Panc1 (cell line): ENCODE measurements around the gene FBXW4. TPM values are rescaled to one million over a fixed set of nuclear protein-coding genes. Genes with fewer than 3 reads are reported as not detected.

Source experiments
- ATAC-seq: fragments of 200-7000 bp; cut with Tn5 transposase; 2 replicates; pipeline ENCODE4 v1.9.1; 2020; ENCODE audit warnings: mild to moderate bottlenecking, moderate library complexity
- BruUV-seq: library from RNA; stranded (reverse); fragments of 400-500 nt; replicated peaks from 2 replicates; lab custom pipeline; 2021; lab: Mats Ljungman, UMichigan
- CTCF ChIA-PET: fragments of 300-600 bp; sonication (Branson Sonifier 250); formaldehyde crosslinking; loops from one replicate; lab custom pipeline; 2022; ENCODE audit warnings: antibody characterized with exemption; lab: Charles Lee
- POLR2A ChIA-PET: fragments of 300-600 bp; sonication (Branson Sonifier 250); formaldehyde crosslinking; loops from one replicate; lab custom pipeline; 2022; ENCODE audit warnings: antibody characterized with exemption; lab: Charles Lee
- DNase-seq: peaks from one replicate; pipeline ENCODE4 v3.0.0-alpha.2; 2010; ENCODE audit warnings: low read depth, low spot score
- H3K27ac ChIP-seq: 2 replicates; pipeline ENCODE4 v1.5.1; 2011; ENCODE audit warnings: mild to moderate bottlenecking, low read length, inconsistent platforms
- H3K27me3 ChIP-seq: fragments of 200-500 bp; sonication (Bioruptor generic); 2 replicates; pipeline ENCODE4 v1.6.0; 2014; ENCODE audit warnings: low read length, inconsistent platforms; ENCODE audit not compliant: control insufficient read depth, insufficient read depth
- H3K36me3 ChIP-seq: fragments of 200-500 bp; sonication (Bioruptor generic); 2 replicates; pipeline ENCODE4 v1.5.1; 2014; ENCODE audit warnings: inconsistent platforms, mild to moderate bottlenecking, low read length, moderate library complexity; ENCODE audit not compliant: control insufficient read depth, insufficient read depth
- H3K4me1 ChIP-seq: 2 replicates; pipeline ENCODE4 v1.5.1; 2011; ENCODE audit warnings: inconsistent platforms, mild to moderate bottlenecking, low read length, moderate library complexity; ENCODE audit not compliant: control insufficient read depth, insufficient read depth
- H3K4me3 ChIP-seq, 2 experiments: 2 replicates each; pipeline ENCODE4 v1.5.1; 2011 to 2012; ENCODE audit warnings: low read depth in 2 of 2, low read length in 2 of 2, mild to moderate bottlenecking in 2 of 2, inconsistent platforms in 1 of 2, moderate library complexity in 1 of 2
- H3K9me3 ChIP-seq: fragments of 200-500 bp; sonication (Bioruptor generic); 2 replicates; pipeline ENCODE4 v1.5.1; 2014; ENCODE audit warnings: low read depth, mild to moderate bottlenecking, inconsistent platforms, low read length, moderate library complexity; ENCODE audit not compliant: control insufficient read depth, insufficient read depth
- POLR2AphosphoS5 ChIP-seq: IDR thresholded peaks from 2 replicates; pipeline ENCODE4 v1.6.1; 2012; ENCODE audit warnings: mild to moderate bottlenecking, low read depth, low read length, moderate library complexity
- SIN3A ChIP-seq: IDR thresholded peaks from 2 replicates; pipeline ENCODE4 v1.6.1; 2012; ENCODE audit warnings: low read depth, mild to moderate bottlenecking, low read length, moderate library complexity, borderline replicate concordance; ENCODE audit not compliant: insufficient read depth
- TCF7L2 ChIP-seq: IDR thresholded peaks from 2 replicates; pipeline ENCODE4 v1.6.1; 2011; ENCODE audit warnings: mild to moderate bottlenecking, low read depth, low read length, inconsistent platforms
- in situ Hi-C: cut with HindIII; loops from 2 replicates; pipeline ENCODE4 v1.10.0; 2016; ENCODE audit warnings: low sequenced_read_pairs, low pct_unique_long_range_greater_than_20kb
- intact Hi-C: fragments of 100-400 bp; cut with micrococcal nuclease; formaldehyde crosslinking; loops from one replicate; pipeline ENCODE4 v1.10.0; 2022; ENCODE audit not compliant: unreplicated experiment
- total RNA-seq: library from RNA; stranded (reverse); gene quantifications from one replicate; pipeline ENCODE4 v1.2.1, GENCODE V29; 2021; ENCODE audit not compliant: unreplicated experiment
- TF ChIP-seq, protein P1 (sequence below), 2 experiments: IDR thresholded peaks; 2 replicates each; pipeline ENCODE4 v1.6.1; 2011 to 2012; ENCODE audit warnings: low read depth in 2 of 2, control low read depth in 1 of 2, low read length in 1 of 2, mild to moderate bottlenecking in 1 of 2, moderate library complexity in 1 of 2; ENCODE audit not compliant: insufficient read depth in 1 of 2
- TF ChIP-seq, protein P2 (sequence below): fragments of 450-650 bp; IDR thresholded peaks from 2 replicates; pipeline ENCODE4 v1.5.1; 2017; ENCODE audit warnings: mild to moderate bottlenecking

The FBXW4 gene
- total RNA-seq, 1 experiment from 2014 or later, result 61.5 TPM

DNA sequence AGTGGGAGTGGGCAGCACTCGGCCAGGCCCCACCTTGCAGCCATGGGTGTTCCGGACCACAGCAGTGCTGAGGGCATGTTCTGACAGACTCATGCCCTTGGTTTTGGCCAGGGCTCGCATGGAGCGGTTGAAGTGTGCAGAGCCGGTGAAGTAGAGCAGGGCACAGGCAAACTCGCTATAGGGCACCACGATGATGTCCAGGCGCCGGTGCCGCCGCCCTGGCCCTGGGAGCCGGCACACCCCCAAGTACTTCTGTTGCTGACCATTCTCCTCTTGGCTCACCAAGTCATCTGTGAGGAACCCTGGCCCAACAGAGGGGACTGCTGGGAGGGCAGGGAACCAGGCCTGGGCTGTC lies 115.5 kb downstream of the FBXW4 start:
- no peaks in the 10 kb centered on the region for H3K9me3 ChIP-seq
- BruUV-seq, result no TSS peak
- H3K4me1 ChIP-seq, result no peaks in the 10 kb centered on the region
- no peaks in the 10 kb centered on the region for H3K27me3 ChIP-seq
- DNase-seq (no peak), ATAC-seq (no peak)
- TF ChIP-seq, protein P1, sequence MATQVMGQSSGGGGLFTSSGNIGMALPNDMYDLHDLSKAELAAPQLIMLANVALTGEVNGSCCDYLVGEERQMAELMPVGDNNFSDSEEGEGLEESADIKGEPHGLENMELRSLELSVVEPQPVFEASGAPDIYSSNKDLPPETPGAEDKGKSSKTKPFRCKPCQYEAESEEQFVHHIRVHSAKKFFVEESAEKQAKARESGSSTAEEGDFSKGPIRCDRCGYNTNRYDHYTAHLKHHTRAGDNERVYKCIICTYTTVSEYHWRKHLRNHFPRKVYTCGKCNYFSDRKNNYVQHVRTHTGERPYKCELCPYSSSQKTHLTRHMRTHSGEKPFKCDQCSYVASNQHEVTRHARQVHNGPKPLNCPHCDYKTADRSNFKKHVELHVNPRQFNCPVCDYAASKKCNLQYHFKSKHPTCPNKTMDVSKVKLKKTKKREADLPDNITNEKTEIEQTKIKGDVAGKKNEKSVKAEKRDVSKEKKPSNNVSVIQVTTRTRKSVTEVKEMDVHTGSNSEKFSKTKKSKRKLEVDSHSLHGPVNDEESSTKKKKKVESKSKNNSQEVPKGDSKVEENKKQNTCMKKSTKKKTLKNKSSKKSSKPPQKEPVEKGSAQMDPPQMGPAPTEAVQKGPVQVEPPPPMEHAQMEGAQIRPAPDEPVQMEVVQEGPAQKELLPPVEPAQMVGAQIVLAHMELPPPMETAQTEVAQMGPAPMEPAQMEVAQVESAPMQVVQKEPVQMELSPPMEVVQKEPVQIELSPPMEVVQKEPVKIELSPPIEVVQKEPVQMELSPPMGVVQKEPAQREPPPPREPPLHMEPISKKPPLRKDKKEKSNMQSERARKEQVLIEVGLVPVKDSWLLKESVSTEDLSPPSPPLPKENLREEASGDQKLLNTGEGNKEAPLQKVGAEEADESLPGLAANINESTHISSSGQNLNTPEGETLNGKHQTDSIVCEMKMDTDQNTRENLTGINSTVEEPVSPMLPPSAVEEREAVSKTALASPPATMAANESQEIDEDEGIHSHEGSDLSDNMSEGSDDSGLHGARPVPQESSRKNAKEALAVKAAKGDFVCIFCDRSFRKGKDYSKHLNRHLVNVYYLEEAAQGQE (IDR thresholded peaks at IDR 0.05; ENCODE audit: insufficient read depth in 1 of 2, low read depth in 2 of 2, low read length in 1 of 2), result no peak
- TF ChIP-seq, protein P2, sequence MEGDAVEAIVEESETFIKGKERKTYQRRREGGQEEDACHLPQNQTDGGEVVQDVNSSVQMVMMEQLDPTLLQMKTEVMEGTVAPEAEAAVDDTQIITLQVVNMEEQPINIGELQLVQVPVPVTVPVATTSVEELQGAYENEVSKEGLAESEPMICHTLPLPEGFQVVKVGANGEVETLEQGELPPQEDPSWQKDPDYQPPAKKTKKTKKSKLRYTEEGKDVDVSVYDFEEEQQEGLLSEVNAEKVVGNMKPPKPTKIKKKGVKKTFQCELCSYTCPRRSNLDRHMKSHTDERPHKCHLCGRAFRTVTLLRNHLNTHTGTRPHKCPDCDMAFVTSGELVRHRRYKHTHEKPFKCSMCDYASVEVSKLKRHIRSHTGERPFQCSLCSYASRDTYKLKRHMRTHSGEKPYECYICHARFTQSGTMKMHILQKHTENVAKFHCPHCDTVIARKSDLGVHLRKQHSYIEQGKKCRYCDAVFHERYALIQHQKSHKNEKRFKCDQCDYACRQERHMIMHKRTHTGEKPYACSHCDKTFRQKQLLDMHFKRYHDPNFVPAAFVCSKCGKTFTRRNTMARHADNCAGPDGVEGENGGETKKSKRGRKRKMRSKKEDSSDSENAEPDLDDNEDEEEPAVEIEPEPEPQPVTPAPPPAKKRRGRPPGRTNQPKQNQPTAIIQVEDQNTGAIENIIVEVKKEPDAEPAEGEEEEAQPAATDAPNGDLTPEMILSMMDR, result no peak
- TF ChIP-seq SIN3A, result no peak
- no peak for TF ChIP-seq TCF7L2
- TF ChIP-seq POLR2AphosphoS5, result no peak
- POLR2A ChIA-PET, result no interaction called here
- H3K27ac ChIP-seq, result no peak overlapping the region
- peaks cover 3% of the 10 kb centered on the region; the same call in 1 of the 2 replicates for H3K36me3 ChIP-seq
- CTCF ChIA-PET, result no interaction called here
- in situ Hi-C loops (no loop called here), intact Hi-C loops (no loop called here)
- H3K4me3 ChIP-seq, result no peak overlapping the region

DNA sequence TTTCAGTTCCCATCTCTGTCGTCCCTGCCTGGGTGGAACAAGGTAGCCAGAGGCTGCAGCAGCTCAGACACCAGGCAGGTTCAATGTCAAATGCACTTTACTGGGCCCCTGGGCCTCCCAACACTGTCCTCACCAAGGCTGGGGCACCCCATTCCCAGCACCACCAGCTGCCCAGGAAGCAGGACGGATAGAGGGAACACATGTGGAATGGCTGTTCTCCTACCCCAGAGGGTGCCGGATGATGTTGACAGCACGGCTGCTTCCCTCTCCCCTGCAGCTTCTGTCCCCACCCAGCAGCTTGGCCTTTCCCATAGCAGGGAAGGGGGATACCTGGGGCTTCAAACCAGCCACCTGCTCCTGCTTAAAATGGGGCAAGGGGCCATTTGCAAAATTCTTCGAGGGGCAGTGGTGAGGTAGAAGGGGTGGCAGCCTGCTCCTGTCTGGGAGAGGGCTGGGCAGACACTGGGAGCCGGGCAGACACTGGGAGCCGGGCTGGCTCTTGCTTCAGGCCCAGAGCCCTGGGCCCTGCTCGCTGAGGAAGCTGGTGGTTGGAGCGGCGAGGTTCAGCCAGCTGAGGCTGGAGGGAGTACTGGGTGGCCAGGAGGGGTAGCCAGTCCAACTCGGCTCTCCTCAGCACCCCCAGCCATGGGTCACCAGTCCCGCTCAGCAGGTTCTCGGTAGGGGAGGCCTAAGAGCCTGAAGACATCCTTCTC lies 116.0 kb downstream of the FBXW4 start:
- in situ Hi-C loops, result no loop called here

More for the DNA sequence above, 116.0 kb downstream of the FBXW4 start:
- TF ChIP-seq, protein P2, result no peak
- TF ChIP-seq POLR2AphosphoS5 (no peak), SIN3A (no peak)
- Histone ChIP-seq H3K27ac (no peak overlapping the region), H3K36me3 (peaks cover 3% of the 10 kb centered on the region; the same call in 1 of the 2 replicates), H3K27me3 (no peaks in the 10 kb centered on the region), H3K9me3 (no peaks in the 10 kb centered on the region), H3K4me3 (no peak overlapping the region), H3K4me1 (no peaks in the 10 kb centered on the region)
- no TSS peak for BruUV-seq
- POLR2A ChIA-PET, result no interaction called here
- intact Hi-C loops, result no loop called here
- CTCF ChIA-PET, result no interaction called here
- DNase-seq, result no peak
- no peak for ATAC-seq
